ENCODE measurements around the gene LCE3E.

GRCh38 chr1:152535774-152536173 lies 30.8 kb downstream of the LCE3E start:
- TF ChIP-seq CTCF (IDR thresholded peaks at IDR 0.05; ENCODE audit: low read depth, low read length) (no peak), POLR2A (IDR thresholded peaks at IDR 0.05; ENCODE audit: extremely low read depth, insufficient read length) (no peak)

All from NB4 (cell line).